CD1c-positive myeloid dendritic cell (primary cell): ENCODE data around the gene WDSUB1.

Experiments used
- DNase-seq: peaks from one replicate; pipeline ENCODE4 v3.0.0-alpha.2; 2016; ENCODE audit errors: extremely low spot score

WDSUB1 gene

GRCh38 chr2:159225025-159226016 lies 61.2 kb downstream of the WDSUB1 start:
- DNase-seq, result no peak

GRCh38 chr2:159224061-159224813 lies 62.3 kb downstream of the WDSUB1 start:
- no peak for DNase-seq

GRCh38 chr2:159219394-159219998 lies 67.0 kb downstream of the WDSUB1 start:
- no peak for DNase-seq

- DNase-seq, result no peak
Observed at GRCh38 chr2:159218389-159218788, 68.1 kb downstream of the WDSUB1 start.

- DNase-seq, result no peak
Observed at GRCh38 chr2:159217676-159218075, 68.8 kb downstream of the WDSUB1 start.

GRCh38 chr2:159215116-159215515 lies 71.4 kb downstream of the WDSUB1 start:
- DNase-seq, result no peak

- DNase-seq, result no peak
Observed at GRCh38 chr2:159214325-159214865, 72.1 kb downstream of the WDSUB1 start.

- DNase-seq, result no peak
Observed at GRCh38 chr2:159213296-159213695, 73.2 kb downstream of the WDSUB1 start.

- no peak for DNase-seq
Observed at GRCh38 chr2:159211447-159212396, 74.8 kb downstream of the WDSUB1 start.

- DNase-seq, result no peak
Observed at GRCh38 chr2:159209341-159210306, 76.9 kb downstream of the WDSUB1 start.

GRCh38 chr2:159208438-159208837 lies 78.1 kb downstream of the WDSUB1 start:
- no peak for DNase-seq

- no peak for DNase-seq
Observed at GRCh38 chr2:159206736-159207380, 79.6 kb downstream of the WDSUB1 start.

GRCh38 chr2:159204381-159205144 lies 81.9 kb downstream of the WDSUB1 start:
- no peak for DNase-seq

GRCh38 chr2:159202568-159203071 lies 83.9 kb downstream of the WDSUB1 start:
- DNase-seq, result no peak

GRCh38 chr2:159201360-159202063 lies 85.0 kb downstream of the WDSUB1 start:
- no peak for DNase-seq

- no peak for DNase-seq
Observed at GRCh38 chr2:159200498-159200897, 86.0 kb downstream of the WDSUB1 start.

- no peak for DNase-seq
Observed at GRCh38 chr2:159199761-159200465, 86.6 kb downstream of the WDSUB1 start.
